GM15510 (cell line): ENCODE measurements around the gene USP6NL.

Source experiments
- POLR2A ChIP-seq: IDR thresholded peaks from 3 replicates; pipeline ENCODE4 v1.6.1; 2011; ENCODE audit warnings: borderline replicate concordance; ENCODE audit not compliant: insufficient read length; ENCODE audit errors: extremely low read depth

The USP6NL gene

DNA sequence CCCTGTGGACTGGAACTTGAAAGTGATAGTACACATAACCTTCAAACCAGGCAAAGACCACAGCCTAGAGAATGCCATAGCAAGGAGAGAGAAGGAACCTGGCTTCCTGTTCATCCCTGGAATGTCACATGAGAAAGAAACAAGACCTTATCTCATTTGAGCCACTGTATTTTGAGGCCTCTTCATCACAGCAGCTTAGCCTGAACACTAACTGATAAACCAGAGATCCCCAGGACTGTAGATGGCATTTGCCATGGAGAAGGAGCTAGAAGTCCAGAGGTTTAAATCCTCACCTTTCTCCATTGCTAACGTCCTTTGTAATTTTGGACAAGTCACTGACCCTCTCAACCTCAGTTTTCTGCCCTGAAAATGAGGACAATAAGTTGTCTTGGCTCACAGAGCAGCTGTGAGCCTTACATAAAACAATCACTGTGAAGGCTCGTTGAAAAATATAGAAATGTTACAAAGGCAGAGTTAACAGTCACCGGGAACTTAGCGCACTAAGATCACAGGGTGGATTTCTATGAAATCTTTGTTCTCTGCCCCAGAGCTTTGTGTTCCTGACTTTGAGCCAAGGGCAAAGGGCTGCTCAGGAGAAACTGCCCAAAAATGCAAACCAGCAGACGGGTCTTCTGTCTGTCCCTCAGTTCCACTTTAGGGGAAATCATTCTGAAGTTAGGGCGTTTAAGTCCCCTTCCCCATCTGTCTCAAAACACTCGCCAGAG is 197.0 kb downstream of the USP6NL start:
- no peak for TF ChIP-seq POLR2A

DNA sequence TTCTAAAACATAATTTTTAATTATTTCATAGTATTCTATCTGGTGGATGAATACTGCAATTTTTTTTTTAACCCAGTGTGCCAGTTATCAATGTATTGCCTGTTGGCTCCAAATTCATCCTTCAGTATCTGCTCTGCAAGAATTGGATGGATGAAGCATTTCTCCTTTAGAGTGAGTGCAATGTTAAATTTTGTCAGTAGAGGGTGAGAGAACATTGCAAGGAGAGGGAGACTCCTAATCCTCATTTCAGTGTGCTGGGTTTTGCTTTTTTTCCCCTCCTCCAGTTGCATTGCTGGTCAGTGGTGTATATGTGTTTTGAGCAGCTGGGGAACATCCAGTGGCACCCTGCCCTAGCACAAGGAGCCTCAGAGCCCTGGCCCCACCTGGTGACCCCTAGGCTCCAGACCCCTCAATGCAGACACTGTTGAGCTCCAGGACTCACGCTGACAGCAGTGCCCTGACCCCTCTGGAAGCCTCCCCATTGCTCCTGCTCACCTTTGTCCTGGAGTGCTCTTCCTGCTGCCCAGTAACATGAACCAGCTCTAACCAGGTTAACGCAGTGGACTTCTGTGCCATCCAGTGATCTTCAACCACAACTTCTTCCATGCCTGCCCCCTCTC is 199.4 kb downstream of the USP6NL start:
- TF ChIP-seq POLR2A = no peak

DNA sequence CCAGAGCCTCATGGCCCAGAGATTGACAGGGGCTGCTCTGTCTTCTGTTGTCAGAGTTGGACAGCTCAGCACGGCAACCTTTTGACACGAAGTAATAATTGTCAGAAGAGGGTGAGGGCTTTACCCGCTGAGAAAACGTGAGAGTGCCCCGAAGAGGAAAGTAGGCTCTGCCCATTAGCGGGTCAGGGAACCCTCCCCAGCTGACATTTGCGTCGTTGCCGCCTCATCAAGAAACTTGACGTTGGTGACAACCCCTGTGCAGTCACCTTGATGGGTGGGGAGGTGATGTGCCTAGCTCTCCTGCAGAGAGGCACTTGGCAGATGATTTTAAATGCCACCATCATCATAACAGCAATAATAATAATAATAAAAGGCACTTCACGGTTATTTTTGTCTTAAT is 202.1 kb downstream of the USP6NL start:
- TF ChIP-seq POLR2A = no peak

DNA sequence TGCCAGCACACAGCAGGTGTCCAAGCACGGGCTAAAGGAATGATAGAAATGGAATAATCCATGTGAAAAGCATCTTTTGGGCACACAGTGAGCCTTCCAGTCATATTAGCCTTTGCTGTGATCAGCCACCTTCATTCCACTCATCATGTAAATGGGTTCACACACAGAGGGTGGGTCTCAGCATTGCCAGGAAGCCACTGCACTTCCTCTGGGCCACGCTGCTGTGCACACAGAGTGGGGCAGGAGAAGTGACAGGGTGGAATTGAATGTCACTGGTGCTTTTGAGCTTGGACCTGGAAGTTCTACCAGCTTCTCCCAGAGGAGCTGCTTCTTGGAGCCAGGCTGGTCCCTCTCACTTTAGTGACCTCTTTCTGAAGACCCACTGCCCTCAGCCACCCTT is 203.5 kb downstream of the USP6NL start:
- no peak for TF ChIP-seq POLR2A

DNA sequence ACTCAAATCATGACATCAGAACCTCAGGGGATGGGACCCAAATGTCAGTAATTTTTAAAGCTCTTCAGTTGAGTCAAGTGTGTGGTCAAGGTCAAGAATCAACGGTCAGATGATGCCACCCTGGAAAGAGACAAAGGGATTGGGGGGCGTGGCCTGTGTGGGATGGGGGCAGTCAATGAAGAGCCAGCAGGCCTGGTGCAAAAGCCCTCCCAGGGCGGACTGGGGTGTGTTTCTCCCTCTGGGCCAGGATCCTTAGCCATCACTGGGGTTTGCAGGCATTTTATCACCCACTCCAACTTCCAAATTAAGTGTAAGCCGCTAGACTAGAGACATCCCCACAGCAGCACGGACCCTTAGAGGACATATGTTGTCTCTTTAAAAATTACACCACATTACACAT is 204.7 kb downstream of the USP6NL start:
- TF ChIP-seq POLR2A = no peak

DNA sequence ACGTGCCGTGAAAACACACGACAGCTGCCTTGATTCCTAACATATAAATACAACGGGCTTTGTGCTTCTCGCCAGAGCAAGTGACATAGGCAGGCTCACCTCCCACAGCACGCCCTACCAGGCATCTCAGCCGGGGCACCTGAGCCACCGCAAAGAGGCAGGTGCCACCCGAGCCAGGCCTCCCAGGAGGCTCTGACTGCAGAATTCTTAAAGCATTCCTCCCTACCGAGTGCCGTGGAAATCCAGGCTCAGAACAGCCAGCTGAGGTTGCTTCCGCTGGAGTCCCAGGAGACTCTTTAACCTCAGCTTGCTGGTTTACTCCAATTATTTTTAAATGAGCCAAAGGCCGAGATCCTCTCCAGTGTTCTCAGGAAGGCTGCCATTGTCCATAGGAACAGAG is 206.5 kb downstream of the USP6NL start:
- no peak for TF ChIP-seq POLR2A
